Mucosa of descending colon (tissue), 3 donors: ENCODE measurements around the gene EIF3F. TPM values are rescaled to one million over a fixed set of nuclear protein-coding genes. Genes with fewer than 3 reads are reported as not detected.
"Not testable (repeated sequence)": the region's sequence is repeated elsewhere in the genome, so short reads cannot be mapped to it uniquely, and the experiment has no call there.

Source experiments
- ATAC-seq: fragments of 200-7000 bp; cut with Tn5 transposase; one replicate; pipeline ENCODE4 v1.9.1; 2020; ENCODE audit warnings: mild to moderate bottlenecking, moderate library complexity
- DNase-seq, 3 donors: peaks; one replicate each; pipeline ENCODE4 v3.0.0-alpha.2; 2020
- H3K36me3 ChIP-seq: fragments of 200-600 bp; one replicate; pipeline ENCODE4 v1.8.0; 2021; ENCODE audit warnings: low read depth, mild to moderate bottlenecking
- H3K4me1 ChIP-seq: fragments of 200-600 bp; one replicate; pipeline ENCODE4 v1.8.0; 2021; ENCODE audit warnings: low read depth, mild to moderate bottlenecking
- H3K4me3 ChIP-seq: fragments of 200-600 bp; one replicate; pipeline ENCODE4 v1.8.0; 2021; ENCODE audit warnings: mild to moderate bottlenecking
- H3K9me3 ChIP-seq: fragments of 200-600 bp; one replicate; pipeline ENCODE4 v1.8.0; 2021; ENCODE audit warnings: mild to moderate bottlenecking
- intact Hi-C, 2 donors: fragments of 100-400 bp; cut with DNase I in 1 of 2; cut with micrococcal nuclease in 1 of 2; formaldehyde crosslinking; loops; one replicate each; pipeline versions ENCODE4 v1.11.0 to v1.11.1; 2022; cut with DNase I, micrococcal nuclease
- total RNA-seq, 3 donors: library from RNA; stranded (reverse); fragmentation: NEBNext Ultra II Directional in 2 of 3; extraction: Animal tissue kit (Norgen Biotek cat#: 25700) in 2 of 3; gene quantifications; one replicate each; pipeline versions ENCODE4 v1.2.1 to v1.2.4, GENCODE V29; 2021 to 2023
- TF ChIP-seq, protein P1 (sequence below): fragments of 200-600 bp; IDR thresholded peaks from one replicate; pipeline ENCODE4 v1.8.0; 2022; ENCODE audit warnings: antibody characterized with exemption, mild to moderate bottlenecking
- donor health status: DM: no; HTN: no; CAD: no; lungs with moderate emphysema.
- donor health status: DM: no; HTN: no; CAD: no.
- donor health status: DM: no; HTN: yes; CAD: no.

The EIF3F gene
- total RNA-seq, 3 donors from 2014 or later: 207 to 228 (median 218) TPM

GRCh38 chr11:7977232-7977917 is 9.8 kb upstream of the EIF3F start:
- Histone ChIP-seq H3K4me3 (no peak overlapping the region), H3K36me3 (no peaks in the 10 kb centered on the region), H3K4me1 (no peaks in the 10 kb centered on the region), H3K9me3 (no peaks in the 10 kb centered on the region)
- no peak for ATAC-seq
- intact Hi-C loops: no loop called here
- no peak for DNase-seq
- TF ChIP-seq, protein P1, sequence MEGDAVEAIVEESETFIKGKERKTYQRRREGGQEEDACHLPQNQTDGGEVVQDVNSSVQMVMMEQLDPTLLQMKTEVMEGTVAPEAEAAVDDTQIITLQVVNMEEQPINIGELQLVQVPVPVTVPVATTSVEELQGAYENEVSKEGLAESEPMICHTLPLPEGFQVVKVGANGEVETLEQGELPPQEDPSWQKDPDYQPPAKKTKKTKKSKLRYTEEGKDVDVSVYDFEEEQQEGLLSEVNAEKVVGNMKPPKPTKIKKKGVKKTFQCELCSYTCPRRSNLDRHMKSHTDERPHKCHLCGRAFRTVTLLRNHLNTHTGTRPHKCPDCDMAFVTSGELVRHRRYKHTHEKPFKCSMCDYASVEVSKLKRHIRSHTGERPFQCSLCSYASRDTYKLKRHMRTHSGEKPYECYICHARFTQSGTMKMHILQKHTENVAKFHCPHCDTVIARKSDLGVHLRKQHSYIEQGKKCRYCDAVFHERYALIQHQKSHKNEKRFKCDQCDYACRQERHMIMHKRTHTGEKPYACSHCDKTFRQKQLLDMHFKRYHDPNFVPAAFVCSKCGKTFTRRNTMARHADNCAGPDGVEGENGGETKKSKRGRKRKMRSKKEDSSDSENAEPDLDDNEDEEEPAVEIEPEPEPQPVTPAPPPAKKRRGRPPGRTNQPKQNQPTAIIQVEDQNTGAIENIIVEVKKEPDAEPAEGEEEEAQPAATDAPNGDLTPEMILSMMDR: no peak

GRCh38 chr11:7981619-7982157 is 5.4 kb upstream of the EIF3F start:
- no peak for ATAC-seq
- H3K4me3 ChIP-seq: no peak overlapping the region
- intact Hi-C loops: loop anchor here in 1 of 2 donors (10.0 kb wide), 1 partner anchor 87 kb away; no protein-coding TSS in a partner anchor

GRCh38 chr11:7982582-7983119 is 4.5 kb upstream of the EIF3F start:
- Histone ChIP-seq H3K36me3 (no peaks in the 10 kb centered on the region), H3K4me1 (peaks cover 9% of the 10 kb centered on the region), H3K9me3 (no peaks in the 10 kb centered on the region), H3K4me3 (no peak overlapping the region)
- intact Hi-C loops: loop anchor here in 1 of 2 donors (10.0 kb wide), 1 partner anchor 88 kb away; no protein-coding TSS in a partner anchor
- DNase-seq (no peak), ATAC-seq (no peak)
- TF ChIP-seq, protein P1: no peak

More at GRCh38 chr11:7981619-7982157, 5.4 kb upstream of the EIF3F start:
- no peak for DNase-seq
- Histone ChIP-seq H3K36me3 (no peaks in the 10 kb centered on the region), H3K9me3 (no peaks in the 10 kb centered on the region), H3K4me1 (peaks cover 5% of the 10 kb centered on the region)
- TF ChIP-seq, protein P1: no peak

DNA sequence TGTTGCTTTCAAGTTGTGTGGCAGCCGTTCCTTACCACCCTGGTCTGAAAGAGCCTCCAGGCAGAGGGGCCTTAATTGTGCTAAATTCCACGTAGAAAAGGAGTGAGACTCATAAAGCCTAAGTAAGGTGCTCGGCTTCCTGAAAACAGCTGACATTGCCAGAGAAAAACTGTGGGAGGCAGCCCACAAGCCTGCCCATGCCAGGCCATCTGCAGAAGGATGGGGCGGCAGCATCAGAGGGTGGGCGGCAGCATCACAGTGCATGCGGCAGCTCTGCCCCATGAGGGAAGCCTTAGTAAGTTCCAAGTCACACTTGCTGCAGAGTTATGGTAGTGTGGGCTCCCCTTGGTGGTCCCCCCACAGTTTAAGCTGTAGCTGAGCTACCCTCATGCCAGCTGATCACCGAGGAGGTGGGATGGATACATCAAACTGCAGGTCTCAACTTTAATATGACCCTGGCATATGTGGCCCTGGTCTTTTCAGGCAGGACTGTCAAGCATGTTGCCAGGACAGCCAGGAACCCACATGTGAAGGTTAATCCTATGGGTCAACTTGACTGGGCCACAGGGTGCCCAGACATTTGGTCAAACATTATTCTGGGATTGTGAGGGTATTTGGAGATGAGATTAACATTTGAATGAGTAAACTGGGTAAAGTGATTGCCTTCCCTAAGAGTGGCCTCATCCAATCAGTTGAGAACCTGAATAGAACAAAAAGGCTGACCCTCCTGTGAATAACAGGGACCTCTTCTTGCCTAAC is 3.1 kb upstream of the EIF3F start:
- intact Hi-C loops: loop anchor here in 1 of 2 donors (10.0 kb wide), 1 partner anchor 89 kb away; no protein-coding TSS in a partner anchor
- H3K4me1 ChIP-seq: peaks cover 23% of the 10 kb centered on the region
- no peaks in the 10 kb centered on the region for H3K9me3 ChIP-seq
- H3K4me3 ChIP-seq: no peak overlapping the region
- DNase-seq: no peak
- ATAC-seq: no peak
- TF ChIP-seq, protein P1: no peak
- no peaks in the 10 kb centered on the region for H3K36me3 ChIP-seq

DNA sequence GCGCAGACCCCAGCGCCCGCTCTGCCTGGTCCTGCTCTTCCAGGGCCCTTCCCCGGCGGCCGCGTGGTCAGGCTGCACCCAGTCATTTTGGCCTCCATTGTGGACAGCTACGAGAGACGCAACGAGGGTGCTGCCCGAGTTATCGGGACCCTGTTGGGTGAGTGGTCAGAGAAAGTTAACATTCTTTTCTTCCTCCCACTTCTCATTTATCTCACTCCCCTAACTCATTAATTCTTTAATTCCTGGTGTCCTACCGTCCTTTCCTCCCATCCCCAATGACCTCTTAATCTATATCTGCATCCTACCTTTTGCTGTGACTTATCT is 385 bp downstream of the EIF3F start:
- not testable (repeated sequence) for DNase-seq, H3K36me3 ChIP-seq, H3K9me3 ChIP-seq
- peak; percentile 3 for ATAC-seq
- Histone ChIP-seq H3K4me1 (peaks cover 27% of the 10 kb centered on the region), H3K4me3 (peak overlapping the region; percentile 94)
- intact Hi-C loops: loop anchor here (5.0 to 10.0 kb wide), 2 partner anchors 93 to 95 kb away; no protein-coding TSS in a partner anchor
